SJCRH30 (cell line): Measurements from ENCODE around the gene PXYLP1. TPM values are rescaled to one million over a fixed set of nuclear protein-coding genes. Genes with fewer than 3 reads are reported as not detected.

ENCODE experiments used
- DNase-seq, 2 experiments: peaks; one replicate each; pipeline ENCODE4 v3.0.0-alpha.2; 2015 to 2020
- H3K27ac ChIP-seq: fragments of 250-450 bp; sonication (Bioruptor Pico); 2 replicates; pipeline ENCODE4 v1.5.1; 2020; ENCODE audit warnings: mild to moderate bottlenecking, moderate library complexity
- H3K27me3 ChIP-seq: fragments of 250-450 bp; sonication (Bioruptor Pico); 2 replicates; pipeline ENCODE4 v1.5.1; 2020; ENCODE audit warnings: mild to moderate bottlenecking, moderate library complexity
- H3K36me3 ChIP-seq: fragments of 250-450 bp; sonication (Bioruptor Pico); 2 replicates; pipeline ENCODE4 v1.5.1; 2020; ENCODE audit warnings: mild to moderate bottlenecking, moderate library complexity
- H3K4me1 ChIP-seq: fragments of 250-450 bp; sonication (Bioruptor Pico); 2 replicates; pipeline ENCODE4 v1.5.1; 2020; ENCODE audit warnings: mild to moderate bottlenecking, moderate library complexity
- H3K4me3 ChIP-seq: fragments of 250-450 bp; sonication (Bioruptor Pico); 2 replicates; pipeline ENCODE4 v1.5.1; 2020; ENCODE audit warnings: mild to moderate bottlenecking, moderate library complexity
- H3K9me3 ChIP-seq: fragments of 250-450 bp; sonication (Bioruptor Pico); replicated peaks from 2 replicates; pipeline ENCODE4 v1.5.1; 2020; ENCODE audit warnings: mild to moderate bottlenecking, moderate library complexity
- total RNA-seq: library from RNA; depleted of rRNA; stranded (reverse); fragments of >200 nt; shearing (Covaris generic); gene quantifications from 2 replicates; pipeline ENCODE4 v1.2.3, GENCODE V29; 2014

PXYLP1 gene
- total RNA-seq, 1 experiment from 2014 or later: 24.9 TPM

- Histone ChIP-seq H3K9me3 (0 out of 2 replicates have a peak, but pooled peaks cover 2% of the 10 kb centered on the region), H3K27ac (no peak overlapping the region), H3K4me3 (no peak overlapping the region), H3K36me3 (no peaks in the 10 kb centered on the region), H3K4me1 (peaks cover 9% of the 10 kb centered on the region), H3K27me3 (no peaks in the 10 kb centered on the region)
- no peak for DNase-seq
Observed at GRCh38 chr3:141250828-141251227, 19.2 kb downstream of the PXYLP1 start.

GRCh38 chr3:141253326-141253725, 21.7 kb downstream of the PXYLP1 start:
- H3K27me3 ChIP-seq: no peaks in the 10 kb centered on the region

GRCh38 chr3:141253811-141254210, 22.2 kb downstream of the PXYLP1 start:
- no peaks in the 10 kb centered on the region for H3K36me3 ChIP-seq
- no peak overlapping the region for H3K4me3 ChIP-seq
- H3K27ac ChIP-seq: no peak overlapping the region
- DNase-seq: no peak
- peaks cover 9% of the 10 kb centered on the region for H3K4me1 ChIP-seq
- 0 out of 2 replicates have a peak, but pooled peaks cover 2% of the 10 kb centered on the region for H3K9me3 ChIP-seq
- no peaks in the 10 kb centered on the region for H3K27me3 ChIP-seq

More at GRCh38 chr3:141253326-141253725, 21.7 kb downstream of the PXYLP1 start:
- DNase-seq: no peak
- Histone ChIP-seq H3K4me3 (no peak overlapping the region), H3K36me3 (no peaks in the 10 kb centered on the region), H3K9me3 (0 out of 2 replicates have a peak, but pooled peaks cover 2% of the 10 kb centered on the region), H3K4me1 (peaks cover 9% of the 10 kb centered on the region), H3K27ac (no peak overlapping the region)

- Histone ChIP-seq H3K4me1 (peaks cover 9% of the 10 kb centered on the region), H3K36me3 (no peaks in the 10 kb centered on the region), H3K4me3 (no peak overlapping the region), H3K27me3 (no peaks in the 10 kb centered on the region), H3K9me3 (no peaks in the 10 kb centered on the region), H3K27ac (no peak overlapping the region)
- peak in 1 of 2 experiments; percentile 22 for DNase-seq
Observed at GRCh38 chr3:141255137-141255845, 23.7 kb downstream of the PXYLP1 start.

- H3K27ac ChIP-seq: no peak overlapping the region
- H3K4me3 ChIP-seq: no peak overlapping the region
- peaks cover 9% of the 10 kb centered on the region for H3K4me1 ChIP-seq
- peak in 1 of 2 experiments; percentile 13 for DNase-seq
- H3K36me3 ChIP-seq: no peaks in the 10 kb centered on the region
- no peaks in the 10 kb centered on the region for H3K27me3 ChIP-seq
- no peaks in the 10 kb centered on the region for H3K9me3 ChIP-seq
Observed at GRCh38 chr3:141255846-141256261, 24.2 kb downstream of the PXYLP1 start.

- Histone ChIP-seq H3K4me1 (peaks cover 9% of the 10 kb centered on the region), H3K27me3 (no peaks in the 10 kb centered on the region), H3K27ac (no peak overlapping the region), H3K36me3 (no peaks in the 10 kb centered on the region), H3K4me3 (no peak overlapping the region), H3K9me3 (no peaks in the 10 kb centered on the region)
- DNase-seq: no peak
Observed at GRCh38 chr3:141256820-141257219, 25.2 kb downstream of the PXYLP1 start.

- no peaks in the 10 kb centered on the region for H3K27me3 ChIP-seq
- H3K4me3 ChIP-seq: no peak overlapping the region
- no peak overlapping the region for H3K27ac ChIP-seq
- no peaks in the 10 kb centered on the region for H3K36me3 ChIP-seq
- H3K4me1 ChIP-seq: peaks cover 9% of the 10 kb centered on the region
- DNase-seq: no peak
- no peaks in the 10 kb centered on the region for H3K9me3 ChIP-seq
Observed at GRCh38 chr3:141257961-141258360, 26.3 kb downstream of the PXYLP1 start.

DNA sequence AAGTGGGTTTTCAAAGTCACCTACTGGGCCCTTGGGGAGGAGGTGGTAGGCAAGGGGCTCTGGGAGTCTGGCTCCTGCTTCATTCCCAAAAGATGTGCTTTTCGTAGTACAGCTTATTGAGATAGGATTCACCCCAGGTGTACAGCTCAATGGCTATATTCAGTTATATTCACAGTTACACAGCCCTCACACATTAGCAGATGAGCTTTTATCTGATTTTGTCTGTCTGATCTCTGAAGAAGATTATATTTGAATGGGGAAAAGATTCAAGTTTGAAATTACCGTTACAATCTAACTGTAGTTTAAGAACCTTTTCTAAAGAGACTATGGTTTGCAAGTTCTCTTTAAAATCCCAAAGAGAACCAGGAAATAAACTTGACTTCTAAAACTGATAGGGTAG, 27.3 kb downstream of the PXYLP1 start:
- Histone ChIP-seq H3K9me3 (no peaks in the 10 kb centered on the region), H3K27ac (no peak overlapping the region), H3K36me3 (no peaks in the 10 kb centered on the region), H3K4me3 (no peak overlapping the region), H3K27me3 (no peaks in the 10 kb centered on the region), H3K4me1 (peaks cover 9% of the 10 kb centered on the region)
- DNase-seq: no peak

GRCh38 chr3:141259821-141260629, 28.4 kb downstream of the PXYLP1 start:
- H3K4me1 ChIP-seq: peaks cover 6% of the 10 kb centered on the region
- H3K4me3 ChIP-seq: no peak overlapping the region
- H3K27me3 ChIP-seq: no peaks in the 10 kb centered on the region
- no peak overlapping the region for H3K27ac ChIP-seq
- no peaks in the 10 kb centered on the region for H3K9me3 ChIP-seq
- DNase-seq: no peak
- no peaks in the 10 kb centered on the region for H3K36me3 ChIP-seq

DNA sequence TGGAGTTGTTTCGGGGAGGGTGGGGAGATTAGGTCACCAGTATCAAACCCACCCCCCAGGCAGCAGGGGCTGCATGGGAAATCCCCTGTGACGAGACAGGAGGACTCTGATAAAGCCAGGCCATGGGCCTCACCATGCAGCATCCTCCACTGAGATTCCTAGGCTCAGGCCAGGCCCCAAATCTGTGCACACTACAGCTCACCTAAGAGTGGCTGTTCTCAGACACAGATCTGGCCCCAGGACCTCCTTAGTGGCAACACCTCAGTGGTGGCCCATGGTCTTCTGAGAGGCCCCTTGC, 29.0 kb downstream of the PXYLP1 start:
- Histone ChIP-seq H3K4me3 (no peak overlapping the region), H3K27me3 (no peaks in the 10 kb centered on the region), H3K4me1 (peaks cover under 1% of the 10 kb centered on the region), H3K27ac (no peak overlapping the region), H3K36me3 (no peaks in the 10 kb centered on the region), H3K9me3 (no peaks in the 10 kb centered on the region)
- no peak for DNase-seq

GRCh38 chr3:141261472-141262307, 30.1 kb downstream of the PXYLP1 start:
- no peaks in the 10 kb centered on the region for H3K9me3 ChIP-seq
- H3K36me3 ChIP-seq: no peaks in the 10 kb centered on the region
- no peak overlapping the region for H3K4me3 ChIP-seq
- H3K27ac ChIP-seq: no peak overlapping the region
- H3K27me3 ChIP-seq: no peaks in the 10 kb centered on the region
- H3K4me1 ChIP-seq: no peaks in the 10 kb centered on the region; the same call in 1 of the 2 replicates
- DNase-seq: no peak

- H3K4me3 ChIP-seq: no peak overlapping the region
- DNase-seq: no peak
- H3K9me3 ChIP-seq: no peaks in the 10 kb centered on the region
- no peaks in the 10 kb centered on the region for H3K36me3 ChIP-seq
- no peaks in the 10 kb centered on the region for H3K27me3 ChIP-seq
- no peaks in the 10 kb centered on the region; the same call in 1 of the 2 replicates for H3K4me1 ChIP-seq
- no peak overlapping the region for H3K27ac ChIP-seq
Observed at GRCh38 chr3:141262308-141262705, 30.7 kb downstream of the PXYLP1 start.

DNA sequence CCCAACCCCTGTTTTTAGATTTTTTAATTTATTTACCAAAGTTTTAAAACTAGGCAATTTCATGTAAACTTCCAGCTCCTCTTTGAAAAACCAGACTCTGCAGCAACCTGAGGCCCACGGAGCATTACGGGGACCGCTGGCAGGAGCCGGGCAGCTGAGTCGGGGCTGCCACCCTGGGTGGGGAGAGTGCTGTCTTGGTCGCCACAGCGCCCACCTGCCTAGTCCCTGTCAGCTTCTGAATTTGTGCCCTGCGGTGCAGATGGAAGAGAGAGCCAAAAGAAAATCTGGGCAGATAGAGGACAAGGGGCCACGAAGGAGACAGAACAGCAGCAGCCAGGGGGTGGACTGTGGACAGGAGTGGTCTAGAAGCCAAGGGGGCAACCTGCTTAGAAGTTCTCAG, 34.6 kb downstream of the PXYLP1 start:
- Histone ChIP-seq H3K36me3 (no peaks in the 10 kb centered on the region), H3K9me3 (no peaks in the 10 kb centered on the region), H3K27me3 (no peaks in the 10 kb centered on the region), H3K27ac (no peak overlapping the region), H3K4me3 (no peak overlapping the region), H3K4me1 (no peaks in the 10 kb centered on the region; the same call in 1 of the 2 replicates)
- DNase-seq: no peak

GRCh38 chr3:141266797-141267555, 35.4 kb downstream of the PXYLP1 start:
- Histone ChIP-seq H3K27me3 (no peaks in the 10 kb centered on the region), H3K4me1 (no peaks in the 10 kb centered on the region), H3K36me3 (no peaks in the 10 kb centered on the region), H3K4me3 (no peak overlapping the region), H3K27ac (no peak overlapping the region), H3K9me3 (no peaks in the 10 kb centered on the region)
- no peak for DNase-seq
